ENCODE data around the gene KEL. TPM values are rescaled to one million over a fixed set of nuclear protein-coding genes. Genes with fewer than 3 reads are reported as not detected.

KEL gene
- total RNA-seq, 1 donor, result not detected

- no peaks in the 10 kb centered on the region for H3K36me3 ChIP-seq (ENCODE audit: insufficient read depth, low read length)
- no peak for TF ChIP-seq CTCF (IDR thresholded peaks at IDR 0.05; ENCODE audit: extremely low read depth, low read depth, low read length)
- no peak overlapping the region for H3K4me2 ChIP-seq (ENCODE audit: insufficient read depth, low read length)
- no peaks in the 10 kb centered on the region for H4K20me1 ChIP-seq (ENCODE audit: insufficient read depth, low read length)
- no peaks in the 10 kb centered on the region for H3K79me2 ChIP-seq (ENCODE audit: insufficient read depth, low read length)
- no peaks in the 10 kb centered on the region for H3K27me3 ChIP-seq (ENCODE audit: insufficient read depth, low read length)
- no peak overlapping the region for H3K4me3 ChIP-seq (ENCODE audit: insufficient read depth, low read length)
- no peaks in the 10 kb centered on the region for H3K4me1 ChIP-seq (ENCODE audit: insufficient read depth, low read length)
- H3K27ac ChIP-seq (ENCODE audit: low read depth, low read length), result no peak overlapping the region
- DNase-seq (ENCODE audit: insufficient read length, low spot score, missing footprints), result no peak
- H3K9me3 ChIP-seq (ENCODE audit: low read depth, low read length), result no peaks in the 10 kb centered on the region
- H2AFZ ChIP-seq (ENCODE audit: low read length), result no peak overlapping the region
Measured at GRCh38 chr7:142945001-142945400, 17.2 kb downstream of the KEL start.

- no peak overlapping the region for H3K27ac ChIP-seq (ENCODE audit: low read depth, low read length)
- H3K4me3 ChIP-seq (ENCODE audit: insufficient read depth, low read length), result no peak overlapping the region
- no peaks in the 10 kb centered on the region for H3K36me3 ChIP-seq (ENCODE audit: insufficient read depth, low read length)
- DNase-seq (ENCODE audit: insufficient read length, low spot score, missing footprints), result no peak
- no peaks in the 10 kb centered on the region for H3K9me3 ChIP-seq (ENCODE audit: low read depth, low read length)
- H3K4me2 ChIP-seq (ENCODE audit: insufficient read depth, low read length), result no peak overlapping the region
- TF ChIP-seq CTCF (IDR thresholded peaks at IDR 0.05; ENCODE audit: extremely low read depth, low read depth, low read length), result no peak
- H3K4me1 ChIP-seq (ENCODE audit: insufficient read depth, low read length), result no peaks in the 10 kb centered on the region
- no peak overlapping the region for H2AFZ ChIP-seq (ENCODE audit: low read length)
- H4K20me1 ChIP-seq (ENCODE audit: insufficient read depth, low read length), result no peaks in the 10 kb centered on the region
- no peaks in the 10 kb centered on the region for H3K79me2 ChIP-seq (ENCODE audit: insufficient read depth, low read length)
- H3K27me3 ChIP-seq (ENCODE audit: insufficient read depth, low read length), result no peaks in the 10 kb centered on the region
Measured at GRCh38 chr7:142943706-142944268, 18.4 kb downstream of the KEL start.

DNA sequence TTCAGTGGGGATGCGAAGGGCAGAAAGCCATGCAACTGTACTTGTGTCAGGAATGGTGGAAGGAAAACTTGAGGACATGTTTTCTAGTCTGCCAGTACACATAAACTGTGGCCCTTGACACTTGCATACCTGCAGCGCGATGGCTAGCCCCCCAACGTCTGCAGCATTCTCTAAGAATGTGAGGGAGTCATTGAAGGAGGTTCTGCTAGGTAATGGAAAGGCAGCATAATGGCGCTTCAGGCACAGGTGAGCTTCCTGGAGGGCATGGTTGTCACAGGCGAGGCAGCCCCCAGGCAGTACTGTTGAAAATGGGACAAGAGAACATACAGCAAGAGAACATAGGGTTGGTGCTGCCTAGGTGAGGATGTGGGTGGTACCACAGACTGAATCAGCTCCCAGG, 19.4 kb downstream of the KEL start:
- no peak for TF ChIP-seq CTCF (IDR thresholded peaks at IDR 0.05; ENCODE audit: extremely low read depth, low read depth, low read length)

GRCh38 chr7:142941541-142941940, 20.6 kb downstream of the KEL start:
- Histone ChIP-seq H3K4me3 (ENCODE audit: insufficient read depth, low read length) (no peak overlapping the region), H3K9me3 (ENCODE audit: low read depth, low read length) (no peaks in the 10 kb centered on the region), H3K27ac (ENCODE audit: low read depth, low read length) (no peak overlapping the region), H3K36me3 (ENCODE audit: insufficient read depth, low read length) (no peaks in the 10 kb centered on the region), H3K27me3 (ENCODE audit: insufficient read depth, low read length) (no peaks in the 10 kb centered on the region), H2AFZ (ENCODE audit: low read length) (no peak overlapping the region), H4K20me1 (ENCODE audit: insufficient read depth, low read length) (no peaks in the 10 kb centered on the region), H3K4me1 (ENCODE audit: insufficient read depth, low read length) (no peaks in the 10 kb centered on the region), H3K79me2 (ENCODE audit: insufficient read depth, low read length) (no peaks in the 10 kb centered on the region), H3K4me2 (ENCODE audit: insufficient read depth, low read length) (no peak overlapping the region)
- TF ChIP-seq CTCF (IDR thresholded peaks at IDR 0.05; ENCODE audit: extremely low read depth, low read depth, low read length), result no peak
- no peak for DNase-seq (ENCODE audit: insufficient read length, low spot score, missing footprints)

More for the DNA sequence above, 19.4 kb downstream of the KEL start:
- H3K4me3 ChIP-seq (ENCODE audit: insufficient read depth, low read length), result no peak overlapping the region
- H3K27me3 ChIP-seq (ENCODE audit: insufficient read depth, low read length), result no peaks in the 10 kb centered on the region
- H3K79me2 ChIP-seq (ENCODE audit: insufficient read depth, low read length), result no peaks in the 10 kb centered on the region
- H3K9me3 ChIP-seq (ENCODE audit: low read depth, low read length), result no peaks in the 10 kb centered on the region
- no peak overlapping the region for H3K4me2 ChIP-seq (ENCODE audit: insufficient read depth, low read length)
- no peaks in the 10 kb centered on the region for H3K36me3 ChIP-seq (ENCODE audit: insufficient read depth, low read length)
- H3K4me1 ChIP-seq (ENCODE audit: insufficient read depth, low read length), result no peaks in the 10 kb centered on the region
- H4K20me1 ChIP-seq (ENCODE audit: insufficient read depth, low read length), result no peaks in the 10 kb centered on the region
- no peak overlapping the region for H3K27ac ChIP-seq (ENCODE audit: low read depth, low read length)
- DNase-seq (ENCODE audit: insufficient read length, low spot score, missing footprints), result no peak
- no peak overlapping the region for H2AFZ ChIP-seq (ENCODE audit: low read length)
